H1 (cell line): Measurements from ENCODE around the gene C2orf81. TPM values are rescaled to one million over a fixed set of nuclear protein-coding genes. Genes with fewer than 3 reads are reported as not detected.

Experiments used
- CTCF ChIA-PET: fragments of 300-600 bp; sonication (Branson Sonifier 250); formaldehyde crosslinking; loops from one replicate; lab custom pipeline; 2021; ENCODE audit not compliant: partially characterized antibody; lab: Charles Lee
- POLR2A ChIA-PET: fragments of 300-600 bp; sonication (Branson Sonifier 250); formaldehyde crosslinking; loops from one replicate; lab custom pipeline; 2021; ENCODE audit warnings: inconsistent platforms; ENCODE audit not compliant: partially characterized antibody; lab: Charles Lee
- DNase-seq, 2 experiments: peaks; one replicate each; pipeline versions ENCODE4 v3.0.0 to v3.0.0-alpha.2; 2010 to 2022; ENCODE audit warnings: low spot score in 2 of 2, low read depth in 1 of 2, mixed read lengths in 1 of 2
- FAIRE-seq: peaks from 2 replicates; lab custom pipeline; 2011; peaks lifted over from hg19 to GRCh38; lab: Jason Lieb, UNC
- H2AFZ ChIP-seq: 2 replicates; pipeline ENCODE4 v1.8.1; 2012; ENCODE audit warnings: low read length, inconsistent platforms
- H2AK5ac ChIP-seq: 2 replicates; pipeline ENCODE4 v1.6.1; 2013; ENCODE audit warnings: low read depth, low read length
- H2BK120ac ChIP-seq: replicated peaks from 2 replicates; pipeline ENCODE3; 2013; ENCODE audit warnings: low read depth, low read length, inconsistent platforms
- H2BK12ac ChIP-seq: 2 replicates; pipeline ENCODE4 v1.6.1; 2013; ENCODE audit warnings: low read depth, low read length
- H2BK15ac ChIP-seq: 2 replicates; pipeline ENCODE4 v1.6.1; 2013; ENCODE audit warnings: low read length
- H2BK20ac ChIP-seq: 2 replicates; pipeline ENCODE4 v1.6.1; 2013; ENCODE audit warnings: low read length
- H2BK5ac ChIP-seq: 2 replicates; pipeline ENCODE4 v1.6.1; 2013; ENCODE audit warnings: low read depth, low read length
- H3K14ac ChIP-seq: 2 replicates; pipeline ENCODE4 v1.6.1; 2013; ENCODE audit warnings: inconsistent platforms; ENCODE audit not compliant: insufficient read length
- H3K18ac ChIP-seq: 2 replicates; pipeline ENCODE4 v1.6.1; 2013; ENCODE audit warnings: low read length; ENCODE audit errors: extremely low read depth
- H3K23ac ChIP-seq: 2 replicates; pipeline ENCODE4 v1.6.1; 2013; ENCODE audit warnings: inconsistent platforms; ENCODE audit not compliant: insufficient read length
- H3K23me2 ChIP-seq: 2 replicates; pipeline ENCODE4 v1.6.1; 2013; ENCODE audit warnings: low read depth, low read length
- H3K27ac ChIP-seq: 2 replicates; pipeline ENCODE4 v1.6.1; 2011; ENCODE audit warnings: low read depth, low read length, inconsistent platforms
- H3K27me3 ChIP-seq, 4 experiments: replicated peaks in 1 of 4; 1 replicate in 1 of 4; 2 replicates in 3 of 4; pipeline versions ENCODE4 v1.6.1 to v1.8.1; 2011 to 2013; ENCODE audit warnings: low read length in 3 of 4, mild to moderate bottlenecking in 3 of 4, inconsistent platforms in 2 of 4, mixed read lengths in 2 of 4, moderate library complexity in 1 of 4; ENCODE audit not compliant: control insufficient read depth in 3 of 4, insufficient read depth in 3 of 4; ENCODE audit errors: extremely low read depth in 1 of 4
- H3K36me3 ChIP-seq, 4 experiments: 2 replicates each; pipeline versions ENCODE4 v1.6.1 to v1.8.1; 2011 to 2013; ENCODE audit warnings: mild to moderate bottlenecking in 4 of 4, low read length in 3 of 4, moderate library complexity in 2 of 4, control low read depth in 1 of 4, inconsistent platforms in 1 of 4; ENCODE audit not compliant: insufficient read depth in 4 of 4, control insufficient read depth in 2 of 4
- H3K4ac ChIP-seq: replicated peaks from 2 replicates; pipeline ENCODE3; 2013; ENCODE audit warnings: low read length, low read depth, mixed read lengths, inconsistent platforms; ENCODE audit not compliant: insufficient read length
- H3K4me1 ChIP-seq, 4 experiments: replicated peaks in 1 of 4; 1 replicate in 1 of 4; 2 replicates in 3 of 4; pipeline versions ENCODE4 v1.6.1 to v1.8.1; 2011 to 2013; ENCODE audit warnings: low read length in 3 of 4, inconsistent platforms in 2 of 4, mixed read lengths in 1 of 4; ENCODE audit not compliant: insufficient read depth in 4 of 4, control insufficient read depth in 3 of 4
- H3K4me2 ChIP-seq, 2 experiments: 2 replicates each; pipeline versions ENCODE4 v1.6.1 to v1.8.1; 2011 to 2013; ENCODE audit warnings: low read depth in 2 of 2, low read length in 2 of 2, control low read depth in 1 of 2, inconsistent platforms in 1 of 2, mild to moderate bottlenecking in 1 of 2; ENCODE audit not compliant: insufficient read depth in 1 of 2
- H3K4me3 ChIP-seq, 4 experiments: fragments of 200-600, 300-600 bp in 1 of 4; sonication (generic), shearing (Covaris generic), sonication (Bioruptor Twin) in 1 of 4; 2 replicates each; pipeline versions ENCODE4 v1.5.1 to v1.8.1; 2011 to 2016; ENCODE audit warnings: low read length in 4 of 4, low read depth in 3 of 4, control low read depth in 2 of 4, inconsistent platforms in 2 of 4, mild to moderate bottlenecking in 2 of 4, mixed read lengths in 1 of 4, moderate library complexity in 1 of 4; ENCODE audit not compliant: insufficient read depth in 2 of 4; ENCODE audit errors: extremely low read depth in 1 of 4
- H3K56ac ChIP-seq: replicated peaks from 2 replicates; pipeline ENCODE3; 2013; ENCODE audit warnings: low read depth, mild to moderate bottlenecking, mixed read lengths, low read length, inconsistent platforms; ENCODE audit not compliant: insufficient read length
- H3K79me1 ChIP-seq: 2 replicates; pipeline ENCODE4 v1.6.1; 2013; ENCODE audit warnings: low read depth, low read length, control low read depth
- H3K79me2 ChIP-seq, 2 experiments: 2 replicates each; pipeline versions ENCODE4 v1.6.1 to v1.8.1; 2012 to 2013; ENCODE audit warnings: low read length in 2 of 2, mild to moderate bottlenecking in 2 of 2, inconsistent platforms in 1 of 2; ENCODE audit not compliant: insufficient read depth in 2 of 2, control insufficient read depth in 1 of 2
- H3K9ac ChIP-seq, 4 experiments: replicated peaks in 1 of 4; 1 replicate in 1 of 4; 2 replicates in 3 of 4; pipeline versions ENCODE4 v1.6.1 to v1.8.1; 2011 to 2013; ENCODE audit warnings: low read depth in 3 of 4, low read length in 3 of 4, control low read depth in 2 of 4, mild to moderate bottlenecking in 2 of 4, moderate library complexity in 2 of 4, inconsistent platforms in 1 of 4; ENCODE audit errors: extremely low read depth in 1 of 4
- H3K9me3 ChIP-seq, 2 experiments: 2 replicates each; pipeline versions ENCODE4 v1.6.1 to v1.8.1; 2012 to 2013; ENCODE audit warnings: mild to moderate bottlenecking in 2 of 2, moderate library complexity in 2 of 2, control low read depth in 1 of 2, inconsistent platforms in 1 of 2, low read depth in 1 of 2, low read length in 1 of 2, mixed read lengths in 1 of 2; ENCODE audit not compliant: insufficient read depth in 2 of 2
- H4K20me1 ChIP-seq, 2 experiments: replicated peaks in 1 of 2; 2 replicates each; pipeline versions ENCODE3 to v1.8.1; 2011 to 2013; ENCODE audit warnings: inconsistent platforms in 2 of 2, low read length in 2 of 2, mild to moderate bottlenecking in 1 of 2; ENCODE audit not compliant: insufficient read depth in 2 of 2, control insufficient read depth in 1 of 2
- H4K5ac ChIP-seq: 2 replicates; pipeline ENCODE4 v1.6.1; 2013; ENCODE audit warnings: low read length, low read depth, mixed read lengths, inconsistent platforms; ENCODE audit not compliant: insufficient read length
- H4K8ac ChIP-seq: 2 replicates; pipeline ENCODE4 v1.8.0; 2013; ENCODE audit warnings: mild to moderate bottlenecking, moderate library complexity, low read length, inconsistent platforms; ENCODE audit not compliant: insufficient read depth; ENCODE audit errors: extremely low read depth
- H4K91ac ChIP-seq: replicated peaks from 2 replicates; pipeline ENCODE3; 2013; ENCODE audit warnings: low read length, mixed read lengths, inconsistent platforms; ENCODE audit not compliant: insufficient read length
- SIN3A ChIP-seq, 2 experiments: IDR thresholded peaks in 1 of 2; conservative IDR thresholded peaks in 1 of 2; 2 replicates each; pipeline ENCODE4 v1.6.1; 2011 to 2012; ENCODE audit warnings: low read length in 2 of 2, improper control_type of control experiment in 1 of 2, low read depth in 1 of 2, mild to moderate bottlenecking in 1 of 2
- SIX5 ChIP-seq: IDR thresholded peaks from 2 replicates; pipeline ENCODE4 v1.6.1; 2011; ENCODE audit warnings: mild to moderate bottlenecking, low read depth, low read length
- WGBS, 2 experiments: shearing (Covaris generic) in 1 of 2; methylation state at CpG; one replicate each; pipeline versions ENCODE4 v1.1.6 to v1.1.7; 2013 to 2015; ENCODE audit warnings: low lambda C conversion rate in 2 of 2, mixed read lengths in 2 of 2, inconsistent platforms in 1 of 2, low coverage in 1 of 2, missing lambda C conversion rate in 1 of 2; ENCODE audit not compliant: insufficient replicate concordance in 2 of 2, insufficient coverage in 1 of 2, insufficient read length in 1 of 2; ENCODE audit errors: extremely low coverage in 1 of 2, missing lambda C conversion rate in 1 of 2; 5-methylcytosine and 5-hydroxymethylcytosine counted together
- polyA plus RNA-seq, 7 experiments: library from polyadenylated mRNA; depleted of rRNA in 3 of 7; stranded (reverse) in 5 of 7; unstranded in 2 of 7; fragments of >200 nt in 5 of 7; fragments of 200-250 nt in 2 of 7; gene quantifications; 1 replicate in 5 of 7; 2 replicates in 1 of 7; 4 replicates in 1 of 7; pipeline versions ENCODE4 v1.2.1 to v1.2.3, GENCODE V29; 2011 to 2013; ENCODE audit warnings: missing spikeins in 2 of 7, mixed read lengths in 2 of 7
- total RNA-seq: library from RNA; stranded (reverse); fragmentation: NEBNext Ultra II Directional; extraction: Animal tissue kit (Norgen Biotek cat#: 25700); gene quantifications from 2 replicates; pipeline ENCODE4 v1.2.1, GENCODE V29; 2021

The C2orf81 gene
- total and polyA plus RNA-seq, 2 of the 8 experiments (the other 6 are each of a cell fraction or from before 2014, with no cell fraction given) = 1.6 to 3.3 TPM

DNA sequence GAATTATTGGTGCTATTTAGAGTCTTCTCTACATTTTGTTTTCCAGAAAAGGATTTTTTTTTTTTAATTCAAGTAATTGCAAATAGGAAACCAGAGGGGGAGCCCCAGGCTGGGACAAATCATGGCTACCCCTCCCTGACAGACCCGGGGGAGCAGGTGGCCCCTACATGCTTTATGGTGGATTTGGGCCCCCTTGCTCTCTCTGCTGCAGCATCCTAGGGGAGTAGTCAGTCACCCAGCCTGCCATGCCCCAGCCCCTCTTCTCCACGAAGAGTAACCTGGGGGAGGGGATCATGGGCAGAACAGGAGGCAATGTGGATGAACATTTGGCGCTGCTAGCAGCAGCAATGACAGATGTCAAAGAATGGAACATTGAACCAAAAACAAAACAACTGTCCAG lies 4.6 kb downstream of the C2orf81 start:
- Histone ChIP-seq H3K4me1 (peaks cover 0 to 13% (median 1%) of the 10 kb centered on the region in 4 experiments; a peak in 4 of 7 replicates), H2BK120ac (no peak overlapping the region), H3K23me2 (peaks cover 5% of the 10 kb centered on the region; the same call in 1 of the 2 replicates), H4K8ac (no peak overlapping the region), H2BK12ac (no peak overlapping the region), H2BK15ac (no peak overlapping the region), H3K9ac (no peak overlapping the region), H4K20me1 (no peaks in the 10 kb centered on the region), H3K36me3 (no peaks in the 10 kb centered on the region), H3K79me2 (no peaks in the 10 kb centered on the region), H3K9me3 (no peaks in the 10 kb centered on the region), H3K79me1 (no peaks in the 10 kb centered on the region), H3K27me3 (no peaks in the 10 kb centered on the region), H3K4ac (no peak overlapping the region), H4K5ac (no peak overlapping the region), H2AFZ (no peak overlapping the region), H2BK20ac (no peak overlapping the region), H3K56ac (no peak overlapping the region), H3K4me3 (no peak overlapping the region), H4K91ac (no peak overlapping the region), H2AK5ac (no peak overlapping the region), H3K18ac (no peak overlapping the region; the same call in 1 of the 2 replicates), H3K23ac (no peak overlapping the region), H3K4me2 (no peak overlapping the region), H2BK5ac (no peak overlapping the region), H3K27ac (no peak overlapping the region), H3K14ac (no peak overlapping the region)
- ChIA-PET POLR2A (interaction anchor here (0.9 to 1.6 kb wide), 2 partner anchors 11 to 42 kb away, joined by 3 read pairs; no protein-coding TSS in a partner anchor), CTCF (interaction anchor here (1.3 kb wide), 1 partner anchor 17 kb away, joined by 6 read pairs; no protein-coding TSS in a partner anchor)
- TF ChIP-seq SIN3A (conservative IDR thresholded peaks at IDR 0.05 in 1 of 2, IDR thresholded peaks at IDR 0.05 in 1 of 2; ENCODE audit: low read depth in 1 of 2, low read length in 2 of 2) (no peak), SIX5 (no peak)
- WGBS, 2 experiments = 78% methylated on average over 3 of the region's 3 CpGs; no CpG with 5 or more reads in 1 of the 2 experiments
- DNase-seq = no peak
- FAIRE-seq = no peak
